Omental fat pad (tissue), 4 donors: Measurements from ENCODE around the gene KCNQ1. TPM values are rescaled to one million over a fixed set of nuclear protein-coding genes. Genes with fewer than 3 reads are reported as not detected.

Experiments
- ATAC-seq: fragments of 150-250 bp; one replicate; pipeline ENCODE4 v1.9.1; 2016; ENCODE audit warnings: mild to moderate bottlenecking, moderate library complexity; ENCODE audit not compliant: low FRiP score
- DNase-seq: peaks from one replicate; pipeline ENCODE4 v3.0.0-alpha.2; 2019; ENCODE audit warnings: low spot score
- total RNA-seq, 4 donors: library from RNA; depleted of rRNA; stranded (reverse); fragments of >200 nt; gene quantifications; one replicate each; pipeline ENCODE4 v1.1.0, GENCODE V29; 2016
- TF ChIP-seq, protein P1 (sequence below), 3 donors: fragments of 450-650 bp; IDR thresholded peaks; one replicate each; pipeline ENCODE4 v1.5.1; 2016 to 2017; ENCODE audit warnings: antibody characterized with exemption in 3 of 3, mild to moderate bottlenecking in 3 of 3, moderate library complexity in 2 of 3

Gene KCNQ1
- total RNA-seq, 4 donors from 2014 or later = 4.5 to 5.9 (median 5.2) TPM

DNA sequence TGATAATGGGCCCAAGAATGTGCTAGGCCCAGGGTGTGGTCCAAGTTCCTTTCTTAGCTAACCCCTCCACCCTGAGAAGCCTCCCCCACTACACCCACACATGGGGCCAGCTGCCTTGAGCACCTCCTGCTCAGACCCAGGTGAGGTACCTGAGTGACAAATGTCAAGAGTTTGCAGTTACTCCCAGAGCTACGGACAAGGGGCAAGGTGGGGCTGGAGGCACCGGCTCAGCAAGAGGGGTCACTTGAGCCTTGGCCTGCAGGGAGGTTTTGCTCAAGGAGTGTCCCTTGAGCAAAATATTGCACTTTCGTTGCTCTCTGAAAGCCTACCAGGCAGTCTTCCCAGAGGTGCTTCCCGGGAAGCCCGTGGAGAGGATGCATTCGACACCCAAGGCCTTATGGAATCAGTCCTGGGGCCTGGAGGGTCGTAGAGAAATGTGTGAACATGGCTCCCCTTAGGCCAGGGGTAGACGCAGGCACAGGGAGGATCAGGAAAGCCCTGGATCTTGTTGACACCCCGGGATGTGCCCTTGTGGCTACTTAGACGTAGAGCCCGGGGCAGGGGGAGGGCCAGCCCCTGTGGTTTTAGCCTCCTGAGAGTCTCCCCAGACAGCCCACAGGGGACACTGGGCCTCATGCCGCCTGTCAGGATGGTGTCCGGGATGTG is 114.2 kb downstream of the KCNQ1 start:
- ATAC-seq (no peak), DNase-seq (no peak)
- TF ChIP-seq, protein P1, sequence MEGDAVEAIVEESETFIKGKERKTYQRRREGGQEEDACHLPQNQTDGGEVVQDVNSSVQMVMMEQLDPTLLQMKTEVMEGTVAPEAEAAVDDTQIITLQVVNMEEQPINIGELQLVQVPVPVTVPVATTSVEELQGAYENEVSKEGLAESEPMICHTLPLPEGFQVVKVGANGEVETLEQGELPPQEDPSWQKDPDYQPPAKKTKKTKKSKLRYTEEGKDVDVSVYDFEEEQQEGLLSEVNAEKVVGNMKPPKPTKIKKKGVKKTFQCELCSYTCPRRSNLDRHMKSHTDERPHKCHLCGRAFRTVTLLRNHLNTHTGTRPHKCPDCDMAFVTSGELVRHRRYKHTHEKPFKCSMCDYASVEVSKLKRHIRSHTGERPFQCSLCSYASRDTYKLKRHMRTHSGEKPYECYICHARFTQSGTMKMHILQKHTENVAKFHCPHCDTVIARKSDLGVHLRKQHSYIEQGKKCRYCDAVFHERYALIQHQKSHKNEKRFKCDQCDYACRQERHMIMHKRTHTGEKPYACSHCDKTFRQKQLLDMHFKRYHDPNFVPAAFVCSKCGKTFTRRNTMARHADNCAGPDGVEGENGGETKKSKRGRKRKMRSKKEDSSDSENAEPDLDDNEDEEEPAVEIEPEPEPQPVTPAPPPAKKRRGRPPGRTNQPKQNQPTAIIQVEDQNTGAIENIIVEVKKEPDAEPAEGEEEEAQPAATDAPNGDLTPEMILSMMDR (IDR thresholded peaks at IDR 0.05) = no peak

DNA sequence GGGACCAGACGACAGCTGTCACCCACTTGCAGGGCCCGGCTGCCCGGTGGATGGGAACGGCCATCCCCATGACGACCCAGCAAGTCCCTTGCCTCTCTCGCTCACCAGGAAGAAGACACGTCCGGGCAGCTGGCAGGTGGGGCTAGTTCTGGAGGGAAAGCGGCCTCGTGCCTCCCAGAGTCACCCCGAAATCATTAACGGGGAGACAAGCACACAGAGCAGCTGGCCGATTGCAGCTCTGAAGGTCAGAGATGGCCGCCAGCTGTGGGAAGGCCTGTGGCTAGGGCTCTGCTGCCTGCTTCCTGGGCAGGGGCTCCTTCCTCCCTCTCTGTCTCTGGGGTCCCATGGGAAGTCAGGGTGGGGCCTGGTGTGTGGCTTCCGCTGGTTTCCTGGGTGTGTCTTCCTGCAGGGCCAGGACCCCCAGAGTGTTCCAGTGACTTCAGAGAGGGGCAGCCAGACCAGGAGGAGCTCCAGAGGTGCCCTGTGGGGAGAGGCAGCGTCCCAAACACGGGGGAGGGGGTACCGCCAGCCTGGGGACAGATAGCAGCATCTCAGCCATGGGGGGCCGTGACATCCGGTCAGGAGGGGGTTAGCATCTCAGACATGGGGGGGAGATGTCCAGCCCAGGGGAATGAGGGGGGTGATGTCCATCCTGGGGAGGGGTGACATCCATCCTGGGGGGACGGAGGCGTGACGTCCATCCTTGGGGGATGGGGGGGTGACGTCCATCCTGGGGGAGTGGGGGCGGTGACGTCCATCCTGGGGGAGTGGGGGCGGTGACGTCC is 114.9 kb downstream of the KCNQ1 start:
- TF ChIP-seq, protein P1 (IDR thresholded peaks at IDR 0.05) = no peak
- DNase-seq = no peak
- no peak for ATAC-seq

DNA sequence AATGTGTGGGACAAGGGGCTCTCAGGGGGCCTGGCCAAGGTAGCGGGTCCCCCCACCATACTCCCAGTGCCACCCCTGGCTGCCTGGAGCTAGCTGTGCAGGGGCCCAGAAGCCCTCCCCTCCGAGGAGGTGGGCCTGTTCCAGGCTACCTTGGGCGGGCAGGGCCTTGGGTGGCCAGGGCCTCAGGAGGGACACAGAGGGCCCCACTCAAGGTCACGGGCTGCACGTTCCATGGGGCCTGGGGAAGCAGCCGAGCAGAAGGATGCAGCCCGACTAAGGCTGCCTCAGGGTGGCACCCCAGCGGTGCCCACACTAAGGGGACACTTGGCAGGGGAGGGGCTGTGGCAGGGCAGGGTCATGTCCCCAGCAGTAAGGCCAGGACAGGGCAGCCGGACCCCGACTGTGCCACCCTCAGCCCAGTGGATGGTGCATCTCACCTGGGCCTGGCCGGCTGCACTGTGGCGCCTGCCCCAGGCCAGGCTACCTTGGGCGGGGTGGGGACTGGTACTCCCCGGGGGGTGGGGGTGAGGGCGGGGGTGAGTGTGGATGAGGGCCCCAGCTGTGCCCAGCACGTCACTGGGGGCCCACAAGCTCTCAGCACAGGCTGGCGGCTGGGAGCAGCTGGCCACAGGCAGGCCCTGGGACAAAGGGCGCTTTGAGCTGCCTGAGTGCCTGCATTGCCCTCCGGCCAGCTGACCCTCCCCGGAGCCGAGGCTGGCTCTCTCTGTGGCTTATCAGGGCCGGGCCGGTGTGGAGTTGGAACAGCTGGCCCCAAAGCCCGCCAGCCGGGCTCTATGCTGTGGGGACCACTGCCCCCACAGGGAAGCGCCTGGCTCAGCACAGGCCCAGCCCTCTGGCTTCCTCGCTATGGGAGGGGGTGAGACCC is 117.1 kb downstream of the KCNQ1 start:
- DNase-seq (no peak), ATAC-seq (no peak)
- TF ChIP-seq, protein P1 (IDR thresholded peaks at IDR 0.05) = no peak

DNA sequence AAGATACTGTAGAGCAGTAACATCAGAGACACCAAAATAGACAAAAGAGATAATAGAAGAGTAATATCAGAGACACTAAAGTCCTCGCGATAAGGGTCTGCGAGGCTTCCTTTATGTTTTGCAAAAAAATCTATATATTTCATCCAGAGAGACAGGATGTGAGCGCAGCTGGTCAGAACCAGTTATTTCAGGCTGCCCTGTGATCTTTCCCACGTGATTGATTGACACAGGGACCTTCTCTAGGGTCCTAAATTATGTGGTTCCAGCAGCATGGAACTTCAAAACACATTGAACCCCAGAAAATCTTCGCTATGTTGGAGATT is 118.0 kb downstream of the KCNQ1 start:
- TF ChIP-seq, protein P1 (IDR thresholded peaks at IDR 0.05) = no peak
- DNase-seq = no peak
- no peak for ATAC-seq

DNA sequence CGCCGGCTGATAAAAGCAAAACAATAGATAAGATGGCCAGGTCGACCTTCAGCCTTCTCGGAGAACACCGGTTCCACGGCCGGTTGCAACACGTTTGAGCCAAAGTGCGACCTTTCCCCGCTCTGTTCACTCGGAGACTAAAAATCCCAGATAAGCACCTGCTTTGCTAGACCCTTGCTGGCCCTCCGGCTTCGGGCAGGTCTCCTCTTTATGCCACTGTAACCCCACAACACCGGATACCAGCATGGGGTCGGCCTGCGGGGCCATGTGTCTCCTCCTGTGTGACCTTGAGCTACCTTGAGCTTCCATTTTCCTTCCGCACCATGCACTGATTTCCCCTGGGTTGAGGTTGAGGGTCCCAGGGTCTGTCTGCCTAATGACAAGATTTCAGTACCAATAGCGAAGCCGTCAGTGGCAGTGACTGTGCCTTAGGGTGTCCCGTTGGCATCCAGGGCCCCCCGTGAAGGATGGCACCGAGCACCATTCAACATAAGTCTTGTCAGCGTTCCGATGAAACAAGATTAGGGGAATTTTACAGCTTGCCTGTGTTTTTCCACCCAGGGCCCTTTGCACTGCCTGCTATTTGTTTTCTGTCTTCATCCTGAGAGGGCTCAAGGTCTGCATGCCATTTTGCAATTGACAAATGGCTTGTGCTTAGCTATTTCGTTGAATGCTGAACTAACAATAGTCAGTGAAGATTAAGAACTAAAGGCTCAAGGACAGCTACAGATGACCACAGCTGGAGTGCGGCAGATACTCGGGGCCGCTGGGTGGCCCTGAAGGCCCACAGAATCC is 118.6 kb downstream of the KCNQ1 start:
- TF ChIP-seq, protein P1 (IDR thresholded peaks at IDR 0.05) = no peak
- DNase-seq (no peak), ATAC-seq (no peak)

DNA sequence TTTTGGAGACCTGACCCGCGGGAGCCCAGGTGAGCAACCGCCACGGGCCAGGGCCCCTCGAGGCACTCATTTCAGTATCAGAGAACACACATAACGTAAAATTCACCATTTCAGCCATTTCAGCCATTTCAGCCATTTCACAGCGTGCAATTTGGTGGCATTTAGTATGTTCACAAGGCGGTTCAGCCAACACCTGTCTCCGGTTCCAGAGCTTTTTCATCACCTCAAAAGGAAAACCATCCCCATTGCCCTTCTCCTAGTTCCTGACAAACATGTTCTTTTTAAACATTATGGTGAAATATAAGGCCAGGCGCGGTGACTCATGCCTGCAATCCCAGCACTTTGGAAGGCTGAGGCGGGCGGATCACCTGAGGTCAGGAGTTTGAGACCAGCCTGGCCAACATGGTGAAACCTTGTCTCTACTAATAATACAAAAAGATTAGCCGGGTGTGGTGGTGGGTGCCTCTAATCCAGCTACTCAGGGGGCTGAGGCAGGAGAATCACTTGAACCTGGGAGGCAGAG is 119.3 kb downstream of the KCNQ1 start:
- ATAC-seq (no peak), DNase-seq (no peak)
- TF ChIP-seq, protein P1 (IDR thresholded peaks at IDR 0.05) = no peak
